IPS-20b (cell line): ENCODE results near the gene CSRP2.

Experiments
- H3K27ac ChIP-seq: one replicate; pipeline ENCODE4 v1.5.1; 2013; ENCODE audit warnings: low read length
- H3K27me3 ChIP-seq: 2 replicates; pipeline ENCODE4 v1.6.1; 2013; ENCODE audit warnings: mild to moderate bottlenecking, low read length, inconsistent platforms; ENCODE audit not compliant: insufficient read depth
- H3K36me3 ChIP-seq: 2 replicates; pipeline ENCODE4 v1.6.1; 2013; ENCODE audit warnings: low read depth, mild to moderate bottlenecking, inconsistent platforms, low read length, moderate library complexity; ENCODE audit not compliant: insufficient read depth
- H3K4me1 ChIP-seq: 2 replicates; pipeline ENCODE4 v1.6.1; 2013; ENCODE audit warnings: mild to moderate bottlenecking, control low read depth, inconsistent platforms, low read length, moderate library complexity; ENCODE audit not compliant: insufficient read depth
- H3K4me3 ChIP-seq: 2 replicates; pipeline ENCODE4 v1.5.1; 2013; ENCODE audit warnings: mild to moderate bottlenecking, low read length, inconsistent platforms
- H3K9ac ChIP-seq: 2 replicates; pipeline ENCODE4 v1.6.1; 2013; ENCODE audit warnings: low read depth, mild to moderate bottlenecking, inconsistent platforms, low read length, moderate library complexity
- H3K9me3 ChIP-seq: 2 replicates; pipeline ENCODE4 v1.6.1; 2013; ENCODE audit warnings: mild to moderate bottlenecking, low read depth, low read length, inconsistent platforms; ENCODE audit not compliant: insufficient read depth

Gene CSRP2

GRCh38 chr12:76872415-76872814 lies 6.4 kb downstream of the CSRP2 start:
- Histone ChIP-seq H3K36me3 (0 out of 2 replicates have a peak, but pooled peaks cover 3% of the 10 kb centered on the region), H3K9ac (no peak overlapping the region; the same call in 1 of the 2 replicates), H3K9me3 (no peaks in the 10 kb centered on the region), H3K27me3 (no peaks in the 10 kb centered on the region), H3K4me3 (peak overlapping the region; percentile 44; the same call in 1 of the 2 replicates), H3K4me1 (peaks cover 30% of the 10 kb centered on the region; the same call in 1 of the 2 replicates), H3K27ac (no peak overlapping the region)

- Histone ChIP-seq H3K4me1 (peaks cover 25% of the 10 kb centered on the region; the same call in 1 of the 2 replicates), H3K36me3 (0 out of 2 replicates have a peak, but pooled peaks cover 3% of the 10 kb centered on the region), H3K27me3 (no peaks in the 10 kb centered on the region), H3K9ac (peak overlapping the region; percentile 10; the same call in 1 of the 2 replicates), H3K27ac (no peak overlapping the region), H3K4me3 (peak overlapping the region; percentile 24; the same call in 1 of the 2 replicates), H3K9me3 (no peaks in the 10 kb centered on the region)
Observed at GRCh38 chr12:76871742-76872141, 7.1 kb downstream of the CSRP2 start.

- 0 out of 2 replicates have a peak, but pooled peaks cover 3% of the 10 kb centered on the region for H3K36me3 ChIP-seq
- H3K4me1 ChIP-seq: peaks cover 22% of the 10 kb centered on the region; the same call in 1 of the 2 replicates
- no peak overlapping the region for H3K4me3 ChIP-seq
- no peak overlapping the region for H3K9ac ChIP-seq
- H3K27ac ChIP-seq: no peak overlapping the region
- no peaks in the 10 kb centered on the region for H3K9me3 ChIP-seq
- H3K27me3 ChIP-seq: no peaks in the 10 kb centered on the region
Observed at GRCh38 chr12:76871082-76871481, 7.7 kb downstream of the CSRP2 start.

- H3K4me3 ChIP-seq: no peak overlapping the region
- peaks cover 19% of the 10 kb centered on the region; the same call in 1 of the 2 replicates for H3K4me1 ChIP-seq
- no peaks in the 10 kb centered on the region for H3K9me3 ChIP-seq
- H3K27me3 ChIP-seq: no peaks in the 10 kb centered on the region
- H3K36me3 ChIP-seq: peaks cover 32% of the 10 kb centered on the region
- no peak overlapping the region for H3K27ac ChIP-seq
- H3K9ac ChIP-seq: peak overlapping the region; percentile 24; the same call in 1 of the 2 replicates
Observed at GRCh38 chr12:76866726-76867125, 12.1 kb downstream of the CSRP2 start.

- Histone ChIP-seq H3K36me3 (peaks cover 36% of the 10 kb centered on the region), H3K4me1 (peaks cover 18% of the 10 kb centered on the region; the same call in 1 of the 2 replicates), H3K27me3 (no peaks in the 10 kb centered on the region), H3K9me3 (no peaks in the 10 kb centered on the region), H3K27ac (no peak overlapping the region), H3K4me3 (no peak overlapping the region), H3K9ac (peak overlapping the region; percentile 24; the same call in 1 of the 2 replicates)
Observed at GRCh38 chr12:76866151-76866567, 12.7 kb downstream of the CSRP2 start.

GRCh38 chr12:76864791-76865400 lies 13.9 kb downstream of the CSRP2 start:
- no peaks in the 10 kb centered on the region for H3K27me3 ChIP-seq
- H3K36me3 ChIP-seq: peaks cover 41% of the 10 kb centered on the region
- peaks cover 18% of the 10 kb centered on the region; the same call in 1 of the 2 replicates for H3K4me1 ChIP-seq
- H3K9me3 ChIP-seq: no peaks in the 10 kb centered on the region
- H3K4me3 ChIP-seq: no peak overlapping the region
- no peak overlapping the region for H3K27ac ChIP-seq
- H3K9ac ChIP-seq: no peak overlapping the region

- Histone ChIP-seq H3K4me3 (no peak overlapping the region), H3K27ac (no peak overlapping the region), H3K9me3 (no peaks in the 10 kb centered on the region), H3K27me3 (no peaks in the 10 kb centered on the region), H3K9ac (peak overlapping the region; percentile 9; the same call in 1 of the 2 replicates), H3K4me1 (peaks cover 18% of the 10 kb centered on the region; the same call in 1 of the 2 replicates), H3K36me3 (peaks cover 52% of the 10 kb centered on the region)
Observed at GRCh38 chr12:76863837-76864236, 15.0 kb downstream of the CSRP2 start.

- Histone ChIP-seq H3K4me3 (no peak overlapping the region), H3K36me3 (peaks cover 56% of the 10 kb centered on the region), H3K27ac (no peak overlapping the region), H3K27me3 (no peaks in the 10 kb centered on the region), H3K9ac (no peak overlapping the region), H3K4me1 (peaks cover 18% of the 10 kb centered on the region; the same call in 1 of the 2 replicates), H3K9me3 (no peaks in the 10 kb centered on the region)
Observed at GRCh38 chr12:76863005-76863670, 15.7 kb downstream of the CSRP2 start.

- Histone ChIP-seq H3K4me1 (peaks cover 10% of the 10 kb centered on the region; the same call in 1 of the 2 replicates), H3K9me3 (no peaks in the 10 kb centered on the region), H3K27me3 (no peaks in the 10 kb centered on the region), H3K36me3 (peaks cover 76% of the 10 kb centered on the region), H3K27ac (no peak overlapping the region), H3K4me3 (no peak overlapping the region), H3K9ac (no peak overlapping the region)
Observed at GRCh38 chr12:76860256-76860655, 18.6 kb downstream of the CSRP2 start.

- Histone ChIP-seq H3K9ac (no peak overlapping the region), H3K4me3 (no peak overlapping the region), H3K4me1 (peaks cover 10% of the 10 kb centered on the region; the same call in 1 of the 2 replicates), H3K9me3 (no peaks in the 10 kb centered on the region), H3K36me3 (peaks cover 77% of the 10 kb centered on the region), H3K27me3 (no peaks in the 10 kb centered on the region), H3K27ac (no peak overlapping the region)
Observed at GRCh38 chr12:76859611-76860010, 19.2 kb downstream of the CSRP2 start.

GRCh38 chr12:76856018-76856644 lies 22.7 kb downstream of the CSRP2 start:
- H3K4me3 ChIP-seq: no peak overlapping the region
- no peak overlapping the region for H3K9ac ChIP-seq
- H3K27me3 ChIP-seq: no peaks in the 10 kb centered on the region
- peaks cover 70% of the 10 kb centered on the region for H3K36me3 ChIP-seq
- H3K27ac ChIP-seq: no peak overlapping the region
- no peaks in the 10 kb centered on the region for H3K9me3 ChIP-seq
- no peaks in the 10 kb centered on the region for H3K4me1 ChIP-seq
